IMR-90 (cell line): ENCODE results near the gene HEY2. TPM values are rescaled to one million over a fixed set of nuclear protein-coding genes. Genes with fewer than 3 reads are reported as not detected.

Source experiments
- ATAC-seq: fragments of 200-7000 bp; cut with Tn5 transposase; 2 replicates; pipeline ENCODE4 v1.9.1; 2020; ENCODE audit warnings: low read depth, mild to moderate bottlenecking, moderate library complexity
- BruUV-seq: library from RNA; stranded (reverse); fragments of 400-500 nt; replicated peaks from 2 replicates; lab custom pipeline; 2021; lab: Mats Ljungman, UMichigan
- CTCF ChIA-PET: fragments of 300-600 bp; formaldehyde crosslinking; extraction: SDS; loops from one replicate; lab custom pipeline; 2021; ENCODE audit warnings: antibody characterized with exemption; lab: Yijun Ruan, JAX
- POLR2A ChIA-PET: fragments of 300-600 bp; sonication (Branson Sonifier 250); formaldehyde crosslinking; loops from one replicate; lab custom pipeline; 2022; ENCODE audit warnings: antibody characterized with exemption; ENCODE audit not compliant: unreplicated experiment; lab: Charles Lee
- DNase-seq: peaks from one replicate; pipeline ENCODE4 v3.0.0; 2013
- H2AFZ ChIP-seq: replicated peaks from 2 replicates; pipeline ENCODE3; 2013; ENCODE audit warnings: low read length, mild to moderate bottlenecking; ENCODE audit not compliant: poor library complexity
- H2AK5ac ChIP-seq: 2 replicates; pipeline ENCODE4 v1.6.1; 2013; ENCODE audit warnings: low read depth, low read length, inconsistent platforms
- H2AK9ac ChIP-seq: replicated peaks from 2 replicates; pipeline ENCODE3; 2013; ENCODE audit warnings: mild to moderate bottlenecking, low read depth, low read length, moderate library complexity; ENCODE audit not compliant: poor library complexity
- H2BK120ac ChIP-seq: 2 replicates; pipeline ENCODE4 v1.6.1; 2013; ENCODE audit warnings: low read depth, low read length, inconsistent platforms
- H2BK15ac ChIP-seq: 3 replicates; pipeline ENCODE4 v1.6.1; 2013; ENCODE audit warnings: low read depth, low read length, inconsistent platforms
- H2BK20ac ChIP-seq: 2 replicates; pipeline ENCODE4 v1.6.1; 2013; ENCODE audit warnings: low read depth, mild to moderate bottlenecking, inconsistent platforms, low read length, moderate library complexity
- H2BK5ac ChIP-seq: 2 replicates; pipeline ENCODE4 v1.6.1; 2013; ENCODE audit warnings: mild to moderate bottlenecking, low read depth, low read length, inconsistent platforms; ENCODE audit not compliant: poor library complexity, severe bottlenecking
- H3K14ac ChIP-seq: replicated peaks from 2 replicates; pipeline ENCODE4 v1.6.1; 2013; ENCODE audit warnings: low read depth, low read length, inconsistent platforms
- H3K18ac ChIP-seq: 2 replicates; pipeline ENCODE4 v1.6.1; 2013; ENCODE audit warnings: low read depth, low read length, control low read depth
- H3K23ac ChIP-seq: 2 replicates; pipeline ENCODE4 v1.6.1; 2013; ENCODE audit warnings: low read depth, low read length, inconsistent platforms
- H3K27ac ChIP-seq: 2 replicates; pipeline ENCODE4 v1.5.1; 2013; ENCODE audit warnings: mild to moderate bottlenecking, control low read depth, low read length; ENCODE audit not compliant: insufficient read depth
- H3K27me3 ChIP-seq: 2 replicates; pipeline ENCODE4 v1.6.1; 2013; ENCODE audit warnings: low read length; ENCODE audit not compliant: control insufficient read depth, insufficient read depth
- H3K36me3 ChIP-seq: 2 replicates; pipeline ENCODE4 v1.6.1; 2013; ENCODE audit warnings: low read length, mixed read lengths; ENCODE audit not compliant: control insufficient read depth, insufficient read depth
- H3K4ac ChIP-seq: 2 replicates; pipeline ENCODE4 v1.6.1; 2013; ENCODE audit warnings: low read depth, low read length, inconsistent platforms
- H3K4me1 ChIP-seq: 2 replicates; pipeline ENCODE4 v1.6.1; 2013; ENCODE audit warnings: low read length, mixed read lengths; ENCODE audit not compliant: control insufficient read depth, insufficient read depth
- H3K4me2 ChIP-seq: 2 replicates; pipeline ENCODE4 v1.6.1; 2013; ENCODE audit warnings: low read depth, mild to moderate bottlenecking, control low read depth, low read length, moderate library complexity
- H3K4me3 ChIP-seq: 2 replicates; pipeline ENCODE4 v1.5.1; 2013; ENCODE audit warnings: low read depth, mild to moderate bottlenecking, control low read depth, low read length, moderate library complexity; ENCODE audit not compliant: insufficient read depth
- H3K56ac ChIP-seq: 2 replicates; pipeline ENCODE4 v1.6.1; 2013; ENCODE audit warnings: low read length, inconsistent platforms; ENCODE audit not compliant: insufficient read depth; ENCODE audit errors: extremely low read depth
- H3K79me1 ChIP-seq, 2 experiments: 2 replicates each; pipeline ENCODE4 v1.6.1; 2013; ENCODE audit warnings: low read length in 2 of 2, inconsistent platforms in 1 of 2, low read depth in 1 of 2
- H3K9ac ChIP-seq: 2 replicates; pipeline ENCODE4 v1.6.1; 2013; ENCODE audit warnings: low read depth, low read length, control low read depth
- H3K9me1 ChIP-seq: 2 replicates; pipeline ENCODE4 v1.6.1; 2013; ENCODE audit warnings: low read length, inconsistent platforms; ENCODE audit not compliant: insufficient read depth
- H3K9me3 ChIP-seq: 2 replicates; pipeline ENCODE4 v1.6.1; 2013; ENCODE audit warnings: low read length; ENCODE audit not compliant: control insufficient read depth, insufficient read depth
- H4K20me1 ChIP-seq: 2 replicates; pipeline ENCODE4 v1.6.1; 2013; ENCODE audit warnings: low read length, inconsistent platforms; ENCODE audit not compliant: insufficient read depth
- H4K5ac ChIP-seq: 2 replicates; pipeline ENCODE4 v1.6.1; 2013; ENCODE audit warnings: mild to moderate bottlenecking, low read depth, low read length, control low read depth
- H4K8ac ChIP-seq, 2 experiments: 2 replicates each; pipeline ENCODE4 v1.6.1; 2013; ENCODE audit warnings: low read depth in 2 of 2, low read length in 2 of 2, control low read depth in 1 of 2, inconsistent platforms in 1 of 2
- H4K91ac ChIP-seq: 2 replicates; pipeline ENCODE4 v1.6.1; 2013; ENCODE audit warnings: low read depth, low read length, inconsistent platforms; ENCODE audit not compliant: insufficient read depth
- CEBPB ChIP-seq: IDR thresholded peaks from 2 replicates; pipeline ENCODE4 v1.6.1; 2012; ENCODE audit warnings: low read depth, low read length, improper control_type of control experiment
- CHD1 ChIP-seq: IDR thresholded peaks from 2 replicates; pipeline ENCODE4 v1.6.1; 2012; ENCODE audit warnings: low read depth, low read length, improper control_type of control experiment
- FOS ChIP-seq: fragments of 150-350 bp; IDR thresholded peaks from 2 replicates; pipeline ENCODE4 v1.6.1; 2016; ENCODE audit warnings: low read depth, low read length
- MAFK ChIP-seq: IDR thresholded peaks from 2 replicates; pipeline ENCODE4 v1.6.1; 2012; ENCODE audit warnings: low read depth, low read length, improper control_type of control experiment
- MAZ ChIP-seq: IDR thresholded peaks from 2 replicates; pipeline ENCODE4 v1.6.1; 2012; ENCODE audit warnings: low read depth, mild to moderate bottlenecking, low read length, improper control_type of control experiment, moderate library complexity, borderline replicate concordance
- MXI1 ChIP-seq: IDR thresholded peaks from 2 replicates; pipeline ENCODE4 v1.6.1; 2012; ENCODE audit warnings: low read depth, mild to moderate bottlenecking, low read length, moderate library complexity, borderline replicate concordance
- NFE2L2 ChIP-seq: fragments of 150-350 bp; IDR thresholded peaks from 2 replicates; pipeline ENCODE4 v1.6.1; 2016; ENCODE audit warnings: low read depth, mild to moderate bottlenecking, low read length
- POLR2A ChIP-seq: IDR thresholded peaks from 2 replicates; pipeline ENCODE4 v1.6.1; 2012; ENCODE audit warnings: mild to moderate bottlenecking, low read depth, low read length
- RFX5 ChIP-seq: IDR thresholded peaks from 2 replicates; pipeline ENCODE4 v1.8.0; 2012; ENCODE audit warnings: low read depth, mild to moderate bottlenecking, low read length, moderate library complexity
- WGBS, 2 experiments: methylation state at CpG; one replicate each; pipeline versions ENCODE4 v1.1.5 to v1.1.7; 2013; ENCODE audit warnings: missing lambda C conversion rate in 2 of 2; ENCODE audit not compliant: insufficient read length in 1 of 2; ENCODE audit errors: extremely low coverage in 2 of 2; 5-methylcytosine and 5-hydroxymethylcytosine counted together
- dilution Hi-C: fragments of 300-500 bp; cut with HindIII; formaldehyde crosslinking; loops from one replicate; pipeline ENCODE4 v1.14.3; 2018; ENCODE audit warnings: low sequenced_read_pairs; ENCODE audit not compliant: unreplicated experiment
- in situ Hi-C: fragments of 300-500 bp; cut with MboI; formaldehyde crosslinking; loops from 3 replicates; pipeline ENCODE4 v1.14.3; 2019; ENCODE audit warnings: low sequenced_read_pairs, inconsistent platforms, mixed read lengths
- intact Hi-C: fragments of 100-400 bp; cut with micrococcal nuclease; formaldehyde crosslinking; loops from 2 replicates; pipeline ENCODE4 v1.10.0; 2022
- polyA plus RNA-seq, 3 experiments: library from polyadenylated mRNA; depleted of rRNA; stranded (reverse); fragments of >200 nt; gene quantifications; 2 replicates each; pipeline ENCODE4 v1.2.3, GENCODE V29; 2012; ENCODE audit warnings: low replicate concordance in 1 of 3
- total RNA-seq: library from RNA; depleted of rRNA; stranded (reverse); fragments of >200 nt; gene quantifications from 2 replicates; pipeline ENCODE4 v1.2.3, GENCODE V29; 2012
- TF ChIP-seq, protein P1 (sequence below): conservative IDR thresholded peaks from 2 replicates; pipeline ENCODE4 v1.5.1; 2012; ENCODE audit warnings: mild to moderate bottlenecking, low read depth, low read length, improper control_type of control experiment
- TF ChIP-seq, protein P2 (sequence below): fragments of 150-350 bp; IDR thresholded peaks from 2 replicates; pipeline ENCODE4 v1.6.1; 2017; ENCODE audit warnings: mild to moderate bottlenecking, antibody characterized with exemption, low read length, low read depth
- TF ChIP-seq, protein P3 (sequence below): fragments of 150-350 bp; IDR thresholded peaks from 2 replicates; pipeline ENCODE4 v1.6.1; 2016; ENCODE audit warnings: low read depth, mild to moderate bottlenecking, low read length, moderate library complexity, borderline replicate concordance

HEY2 gene
- total and polyA plus RNA-seq, 2 of the 4 experiments (the other 2 are of a cell fraction), result not detected

DNA sequence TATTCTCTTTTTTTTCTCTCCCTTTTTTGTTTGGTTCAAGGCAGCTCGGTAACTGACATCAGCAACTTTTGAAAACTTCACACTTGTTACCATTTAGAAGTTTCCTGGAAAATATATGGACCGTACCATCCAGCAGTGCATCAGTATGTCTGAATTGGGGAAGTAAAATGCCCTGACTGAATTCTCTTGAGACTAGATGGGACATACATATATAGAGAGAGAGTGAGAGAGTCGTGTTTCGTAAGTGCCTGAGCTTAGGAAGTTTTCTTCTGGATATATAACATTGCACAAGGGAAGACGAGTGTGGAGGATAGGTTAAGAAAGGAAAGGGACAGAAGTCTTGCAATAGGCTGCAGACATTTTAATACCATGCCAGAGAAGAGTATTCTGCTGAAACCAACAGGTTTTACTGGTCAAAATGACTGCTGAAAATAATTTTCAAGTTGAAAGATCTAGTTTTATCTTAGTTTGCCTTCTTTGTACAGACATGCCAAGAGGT, 10.6 kb downstream of the HEY2 start:
- ATAC-seq (no peak), DNase-seq (no peak)
- no peak overlapping the region for H3K4me2 ChIP-seq
- no peaks in the 10 kb centered on the region for H3K9me3 ChIP-seq
- CTCF ChIA-PET, result no interaction called here
- no peak overlapping the region for H4K8ac ChIP-seq
- H3K9me1 ChIP-seq, result no peaks in the 10 kb centered on the region
- H3K18ac ChIP-seq, result no peak overlapping the region
- H2BK20ac ChIP-seq, result no peak overlapping the region
- no peak overlapping the region for H4K5ac ChIP-seq
- no peak overlapping the region for H3K14ac ChIP-seq
- H3K36me3 ChIP-seq, result no peaks in the 10 kb centered on the region
- H2BK5ac ChIP-seq, result no peak overlapping the region
- intact Hi-C loops, result no loop called here
- H3K23ac ChIP-seq, result no peak overlapping the region
- dilution Hi-C loops, result no loop called here
- WGBS, 2 experiments, result no CpG with 5 or more reads among the region's 5 CpGs
- H4K91ac ChIP-seq, result no peak overlapping the region
- peaks cover 33% of the 10 kb centered on the region for H3K27me3 ChIP-seq
- H3K4ac ChIP-seq, result no peak overlapping the region
- no peak overlapping the region for H3K27ac ChIP-seq
- BruUV-seq, result no TSS peak
- H3K9ac ChIP-seq, result no peak overlapping the region
- POLR2A ChIA-PET, result no interaction called here
- no peak overlapping the region for H2BK15ac ChIP-seq
- H3K4me3 ChIP-seq, result no peak overlapping the region
- H2BK120ac ChIP-seq, result no peak overlapping the region
- no peak overlapping the region for H2AK9ac ChIP-seq
- H3K79me1 ChIP-seq, result no peaks in the 10 kb centered on the region
- H2AK5ac ChIP-seq, result no peak overlapping the region
- H2AFZ ChIP-seq, result no peak overlapping the region
- TF ChIP-seq CHD1, result no peak
- TF ChIP-seq, protein P1, sequence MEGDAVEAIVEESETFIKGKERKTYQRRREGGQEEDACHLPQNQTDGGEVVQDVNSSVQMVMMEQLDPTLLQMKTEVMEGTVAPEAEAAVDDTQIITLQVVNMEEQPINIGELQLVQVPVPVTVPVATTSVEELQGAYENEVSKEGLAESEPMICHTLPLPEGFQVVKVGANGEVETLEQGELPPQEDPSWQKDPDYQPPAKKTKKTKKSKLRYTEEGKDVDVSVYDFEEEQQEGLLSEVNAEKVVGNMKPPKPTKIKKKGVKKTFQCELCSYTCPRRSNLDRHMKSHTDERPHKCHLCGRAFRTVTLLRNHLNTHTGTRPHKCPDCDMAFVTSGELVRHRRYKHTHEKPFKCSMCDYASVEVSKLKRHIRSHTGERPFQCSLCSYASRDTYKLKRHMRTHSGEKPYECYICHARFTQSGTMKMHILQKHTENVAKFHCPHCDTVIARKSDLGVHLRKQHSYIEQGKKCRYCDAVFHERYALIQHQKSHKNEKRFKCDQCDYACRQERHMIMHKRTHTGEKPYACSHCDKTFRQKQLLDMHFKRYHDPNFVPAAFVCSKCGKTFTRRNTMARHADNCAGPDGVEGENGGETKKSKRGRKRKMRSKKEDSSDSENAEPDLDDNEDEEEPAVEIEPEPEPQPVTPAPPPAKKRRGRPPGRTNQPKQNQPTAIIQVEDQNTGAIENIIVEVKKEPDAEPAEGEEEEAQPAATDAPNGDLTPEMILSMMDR, result no peak
- TF ChIP-seq, protein P2, sequence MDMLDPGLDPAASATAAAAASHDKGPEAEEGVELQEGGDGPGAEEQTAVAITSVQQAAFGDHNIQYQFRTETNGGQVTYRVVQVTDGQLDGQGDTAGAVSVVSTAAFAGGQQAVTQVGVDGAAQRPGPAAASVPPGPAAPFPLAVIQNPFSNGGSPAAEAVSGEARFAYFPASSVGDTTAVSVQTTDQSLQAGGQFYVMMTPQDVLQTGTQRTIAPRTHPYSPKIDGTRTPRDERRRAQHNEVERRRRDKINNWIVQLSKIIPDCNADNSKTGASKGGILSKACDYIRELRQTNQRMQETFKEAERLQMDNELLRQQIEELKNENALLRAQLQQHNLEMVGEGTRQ, result no peak
- no peak for TF ChIP-seq MAFK
- TF ChIP-seq MAZ, result no peak
- no peak for TF ChIP-seq POLR2A
- no peak for TF ChIP-seq RFX5
- no peak for TF ChIP-seq CEBPB
- TF ChIP-seq FOS, result no peak
- TF ChIP-seq, protein P3, sequence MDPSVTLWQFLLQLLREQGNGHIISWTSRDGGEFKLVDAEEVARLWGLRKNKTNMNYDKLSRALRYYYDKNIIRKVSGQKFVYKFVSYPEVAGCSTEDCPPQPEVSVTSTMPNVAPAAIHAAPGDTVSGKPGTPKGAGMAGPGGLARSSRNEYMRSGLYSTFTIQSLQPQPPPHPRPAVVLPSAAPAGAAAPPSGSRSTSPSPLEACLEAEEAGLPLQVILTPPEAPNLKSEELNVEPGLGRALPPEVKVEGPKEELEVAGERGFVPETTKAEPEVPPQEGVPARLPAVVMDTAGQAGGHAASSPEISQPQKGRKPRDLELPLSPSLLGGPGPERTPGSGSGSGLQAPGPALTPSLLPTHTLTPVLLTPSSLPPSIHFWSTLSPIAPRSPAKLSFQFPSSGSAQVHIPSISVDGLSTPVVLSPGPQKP, result no peak
- no peak for TF ChIP-seq MXI1
- no peak for TF ChIP-seq NFE2L2
- H3K56ac ChIP-seq, result no peak overlapping the region
- in situ Hi-C loops, result loop anchor here (25.0 kb wide), 1 partner anchor 598 kb away; the partner anchor contains the start of gene TPD52L1
- H3K4me1 ChIP-seq, result no peaks in the 10 kb centered on the region
- H4K20me1 ChIP-seq, result no peaks in the 10 kb centered on the region
